Measurements from ENCODE around the gene PPIA.

PPIA gene

GRCh38 chr7:44796504-44797328 is at the start of gene PPIA:
Gene PPIA (plus strand): TSS chr7:44796681. CDS start chr7:44796725, 44 bp downstream.
- peak; percentile 95 to 99 (median 98) for DNase-seq (ENCODE audit: low read depth in 2 of 3, low spot score in 2 of 3)

- DNase-seq (ENCODE audit: low read depth in 2 of 3, low spot score in 2 of 3) = peak; percentile 88 to 92 (median 92)
Observed at GRCh38 chr7:44748045-44748947, 48.2 kb upstream of the PPIA start, which contains the start of gene ZMIZ2. Gene ZMIZ2 (plus strand): TSS chr7:44748847. CDS start chr7:44756250, 7,403 bp downstream.

DNA sequence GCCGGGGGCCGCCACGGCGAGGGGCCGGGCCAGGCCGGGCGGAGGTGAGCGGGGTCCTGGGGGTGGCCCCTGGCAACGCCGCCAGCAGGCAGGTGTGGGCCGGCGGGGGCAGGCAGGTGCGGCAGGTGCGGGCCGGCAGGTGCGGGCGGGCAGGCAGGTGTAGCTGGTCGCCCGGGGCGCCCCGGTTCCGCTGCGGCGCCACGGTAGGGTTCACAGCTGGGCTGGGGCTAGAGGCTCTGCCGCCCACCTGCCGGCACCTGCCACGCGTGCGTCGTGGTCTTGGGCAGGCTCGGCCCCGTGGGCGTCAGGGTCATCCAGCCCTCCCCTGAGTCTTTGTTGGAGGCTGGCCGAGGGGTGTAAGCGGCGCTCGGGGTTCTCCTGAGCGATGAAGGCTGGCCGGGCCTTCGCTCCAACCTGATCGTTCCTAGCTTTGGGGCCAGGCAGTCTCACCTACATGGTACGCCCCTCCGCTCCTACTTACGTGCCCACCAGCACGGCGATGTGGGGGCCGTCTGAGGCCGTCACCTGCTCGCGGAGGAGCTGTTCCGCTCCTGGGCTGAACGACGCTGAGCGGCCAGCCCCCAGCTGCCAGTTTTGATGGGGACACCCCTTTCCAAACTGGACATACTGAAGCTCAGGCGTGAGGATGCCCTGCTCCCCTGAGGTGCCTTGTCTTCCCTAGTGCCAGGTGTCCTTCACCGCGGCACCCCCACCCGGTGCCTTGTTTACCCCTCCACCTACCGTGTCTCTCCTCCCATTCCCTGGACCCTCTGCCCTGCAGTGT is 47.3 kb upstream of the PPIA start:
- DNase-seq (ENCODE audit: low read depth in 2 of 3, low spot score in 2 of 3) = peak in 1 of 3 experiments; percentile 26

DNA sequence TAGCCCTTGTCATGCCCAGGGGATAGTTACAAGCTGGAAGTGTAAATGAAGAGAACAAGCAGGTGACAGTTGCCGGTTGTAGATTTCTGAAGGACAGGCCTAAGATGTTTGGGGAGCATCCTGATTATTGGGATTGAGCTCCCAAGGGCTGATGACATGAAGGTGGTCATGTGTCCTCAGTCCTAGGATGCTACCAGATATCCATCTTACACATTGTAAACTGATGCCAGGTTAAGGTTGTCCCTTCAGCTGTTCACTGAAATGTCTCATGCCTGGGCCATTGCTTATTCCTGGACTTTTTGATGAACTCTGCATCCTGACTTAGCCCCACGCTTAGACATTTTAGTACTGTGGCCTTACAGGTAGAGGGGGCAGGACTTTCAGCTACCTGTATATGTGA is 46.5 kb upstream of the PPIA start:
- DNase-seq (ENCODE audit: low read depth in 2 of 3, low spot score in 2 of 3) = no peak

GRCh38 chr7:44750424-44750823 is 46.1 kb upstream of the PPIA start:
- DNase-seq (ENCODE audit: low read depth in 2 of 3, low spot score in 2 of 3) = no peak

DNA sequence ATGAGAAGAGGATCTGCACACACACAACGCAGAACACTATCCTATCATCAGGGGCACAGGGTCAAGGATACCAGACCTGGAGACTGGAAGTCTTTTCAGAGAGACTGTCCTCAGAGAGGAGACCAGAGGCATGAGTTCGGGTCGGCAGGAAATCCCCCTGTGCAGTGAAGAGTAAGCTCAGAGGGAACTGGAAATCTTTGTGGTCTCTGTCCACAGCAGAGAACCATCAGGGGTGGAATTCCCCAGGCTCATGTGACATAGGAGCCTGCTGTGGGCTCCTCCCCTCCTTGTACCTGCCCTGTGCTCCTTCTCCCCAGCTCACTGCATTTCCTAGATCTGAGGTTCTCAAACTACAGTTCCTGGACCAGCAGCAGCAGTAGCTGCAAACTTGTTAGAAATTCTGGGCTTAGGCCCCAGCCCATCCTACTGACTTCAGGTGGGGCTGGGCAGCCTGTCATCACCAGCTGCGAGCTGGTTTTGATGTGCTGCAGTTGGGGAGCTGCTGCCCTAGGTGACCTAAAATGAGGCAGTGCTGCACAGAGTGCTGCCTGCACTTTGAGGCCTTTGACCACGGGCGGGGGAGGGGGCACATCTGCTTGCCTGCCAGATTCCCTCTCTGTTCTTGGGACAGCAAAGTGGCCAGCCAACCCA is 45.4 kb upstream of the PPIA start:
- DNase-seq (ENCODE audit: low read depth in 2 of 3, low spot score in 2 of 3) = peak in 2 of 3 experiments; percentile 22 to 52

GRCh38 chr7:44752822-44753221 is 43.7 kb upstream of the PPIA start:
- no peak for DNase-seq (ENCODE audit: low read depth in 2 of 3, low spot score in 2 of 3)

DNA sequence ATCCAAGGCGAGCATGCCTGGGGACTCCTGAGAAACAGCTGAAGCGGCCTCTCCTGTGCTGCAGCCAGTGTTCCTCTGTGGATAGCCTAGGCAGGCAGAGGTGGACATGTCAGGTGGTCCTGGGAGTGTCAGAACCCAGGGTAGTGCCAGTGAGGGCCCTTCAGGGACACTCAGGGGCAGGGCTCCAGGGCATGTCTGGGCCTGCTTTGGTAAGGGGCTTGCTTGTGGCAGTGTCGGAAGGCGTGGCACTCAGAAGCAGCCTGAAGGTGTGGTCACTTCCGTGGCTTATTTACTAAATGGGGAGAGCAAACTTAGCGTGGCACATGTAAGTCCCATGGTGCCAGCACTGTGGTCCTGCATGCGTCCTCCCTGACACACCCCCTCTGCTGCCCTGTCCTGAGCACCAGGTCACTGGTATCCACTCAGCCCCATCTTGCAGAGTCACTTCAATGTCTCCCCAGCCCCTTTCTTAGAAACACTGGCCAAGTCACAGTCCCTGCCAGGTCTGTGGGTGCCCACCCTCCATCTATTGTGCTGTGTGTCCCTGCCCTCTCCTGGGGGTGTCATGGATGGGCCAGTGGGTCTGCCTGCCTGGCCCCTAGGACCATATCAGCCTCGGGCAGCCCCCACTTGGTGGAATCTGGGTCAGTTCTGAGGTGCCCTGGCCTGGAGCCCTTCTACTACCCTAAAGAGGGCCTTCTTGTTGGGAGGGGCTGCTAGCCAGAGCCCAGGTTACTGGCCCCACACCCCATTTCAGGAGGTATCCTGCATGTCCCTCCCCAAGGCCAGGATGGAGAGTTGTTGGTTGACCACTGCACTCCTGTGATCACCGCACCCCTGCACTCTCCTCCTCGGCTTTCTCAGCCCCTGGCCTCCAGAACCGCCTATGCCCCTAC is 41.4 kb upstream of the PPIA start:
- no peak for DNase-seq (ENCODE audit: low read depth in 2 of 3, low spot score in 2 of 3)

DNA sequence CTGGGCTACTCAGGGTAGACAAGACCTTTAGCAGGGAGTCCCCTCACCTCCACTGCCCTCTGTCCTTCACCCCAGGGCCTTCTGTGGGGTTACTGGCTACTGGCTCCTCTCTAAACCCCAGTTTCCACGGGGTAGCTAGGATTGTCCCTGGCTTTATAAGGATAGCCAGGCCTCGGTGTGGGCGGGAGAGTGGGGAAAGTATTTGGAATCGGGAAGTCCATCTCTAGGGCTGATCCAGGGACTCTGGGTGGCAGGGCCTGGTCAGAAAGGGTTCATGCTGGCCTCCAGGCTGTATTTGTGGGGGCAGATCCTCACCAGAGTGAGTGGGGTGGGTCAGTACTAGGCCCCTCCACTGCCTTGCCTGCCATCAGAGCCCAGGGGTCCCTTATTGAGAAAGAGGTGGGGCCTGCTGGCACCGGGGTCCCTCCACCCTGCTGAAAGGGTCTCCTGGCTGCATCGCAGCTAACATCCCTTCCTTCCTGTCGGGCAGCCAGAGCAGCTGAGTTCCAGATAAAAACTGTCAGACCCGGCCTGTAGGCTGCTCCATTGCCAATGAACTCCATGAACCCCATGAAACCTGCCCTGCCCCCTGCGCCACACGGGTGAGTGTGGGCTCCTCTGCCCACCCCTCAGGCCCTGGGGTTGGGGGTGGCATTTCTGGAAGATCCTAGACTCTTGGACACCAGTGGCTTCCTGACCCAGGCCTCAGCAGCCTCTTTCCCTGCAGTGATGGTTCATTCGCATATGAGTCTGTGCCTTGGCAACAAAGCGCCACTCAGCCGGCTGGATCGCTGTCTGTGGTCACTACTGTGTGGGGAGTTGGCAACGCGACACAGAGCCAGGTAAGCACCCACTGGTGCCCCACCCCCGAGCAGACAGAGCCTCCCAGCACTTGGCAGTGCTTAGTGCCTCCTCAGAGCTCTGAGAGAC is 40.5 kb upstream of the PPIA start:
- DNase-seq (ENCODE audit: low read depth in 2 of 3, low spot score in 2 of 3) = no peak

GRCh38 chr7:44756904-44757303 is 39.6 kb upstream of the PPIA start:
- no peak for DNase-seq (ENCODE audit: low read depth in 2 of 3, low spot score in 2 of 3)

GRCh38 chr7:44757311-44757710 is 39.2 kb upstream of the PPIA start:
- DNase-seq (ENCODE audit: low read depth in 2 of 3, low spot score in 2 of 3) = no peak

DNA sequence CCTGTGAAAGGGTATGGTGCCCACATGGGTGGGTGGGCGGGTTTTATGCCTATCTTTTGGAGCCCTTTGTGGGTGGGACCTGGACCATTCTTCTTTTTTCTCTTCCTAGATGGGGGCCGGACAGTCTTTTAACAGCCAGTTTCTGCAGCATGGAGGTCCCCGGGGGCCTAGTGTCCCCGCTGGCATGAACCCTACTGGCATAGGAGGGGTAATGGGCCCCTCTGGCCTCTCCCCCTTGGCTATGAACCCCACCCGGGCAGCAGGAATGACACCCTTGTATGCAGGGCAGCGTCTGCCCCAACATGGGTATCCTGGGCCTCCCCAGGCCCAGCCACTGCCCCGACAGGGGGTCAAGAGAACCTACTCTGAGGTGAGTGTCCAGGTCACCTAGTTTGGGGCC is 38.7 kb upstream of the PPIA start:
- DNase-seq (ENCODE audit: low read depth in 2 of 3, low spot score in 2 of 3) = no peak

DNA sequence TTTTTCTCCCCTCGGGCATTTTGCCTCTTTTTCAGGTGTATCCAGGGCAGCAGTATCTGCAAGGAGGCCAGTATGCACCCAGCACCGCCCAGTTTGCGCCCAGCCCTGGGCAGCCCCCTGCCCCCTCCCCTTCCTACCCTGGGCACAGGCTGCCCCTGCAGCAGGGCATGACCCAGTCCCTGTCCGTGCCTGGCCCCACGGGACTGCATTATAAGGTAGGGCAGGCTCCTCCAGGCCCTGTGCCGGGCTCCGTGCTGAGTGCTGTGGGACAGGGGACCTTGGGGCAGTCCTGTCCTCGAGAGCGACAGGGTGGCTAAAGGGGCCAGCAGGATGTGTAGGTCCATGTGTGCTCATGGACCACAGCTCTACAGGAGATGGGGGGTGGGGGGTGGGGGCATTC is 37.2 kb upstream of the PPIA start:
- DNase-seq (ENCODE audit: low read depth in 2 of 3, low spot score in 2 of 3) = no peak

GRCh38 chr7:44760034-44760580 is 36.4 kb upstream of the PPIA start:
- no peak for DNase-seq (ENCODE audit: low read depth in 2 of 3, low spot score in 2 of 3)

DNA sequence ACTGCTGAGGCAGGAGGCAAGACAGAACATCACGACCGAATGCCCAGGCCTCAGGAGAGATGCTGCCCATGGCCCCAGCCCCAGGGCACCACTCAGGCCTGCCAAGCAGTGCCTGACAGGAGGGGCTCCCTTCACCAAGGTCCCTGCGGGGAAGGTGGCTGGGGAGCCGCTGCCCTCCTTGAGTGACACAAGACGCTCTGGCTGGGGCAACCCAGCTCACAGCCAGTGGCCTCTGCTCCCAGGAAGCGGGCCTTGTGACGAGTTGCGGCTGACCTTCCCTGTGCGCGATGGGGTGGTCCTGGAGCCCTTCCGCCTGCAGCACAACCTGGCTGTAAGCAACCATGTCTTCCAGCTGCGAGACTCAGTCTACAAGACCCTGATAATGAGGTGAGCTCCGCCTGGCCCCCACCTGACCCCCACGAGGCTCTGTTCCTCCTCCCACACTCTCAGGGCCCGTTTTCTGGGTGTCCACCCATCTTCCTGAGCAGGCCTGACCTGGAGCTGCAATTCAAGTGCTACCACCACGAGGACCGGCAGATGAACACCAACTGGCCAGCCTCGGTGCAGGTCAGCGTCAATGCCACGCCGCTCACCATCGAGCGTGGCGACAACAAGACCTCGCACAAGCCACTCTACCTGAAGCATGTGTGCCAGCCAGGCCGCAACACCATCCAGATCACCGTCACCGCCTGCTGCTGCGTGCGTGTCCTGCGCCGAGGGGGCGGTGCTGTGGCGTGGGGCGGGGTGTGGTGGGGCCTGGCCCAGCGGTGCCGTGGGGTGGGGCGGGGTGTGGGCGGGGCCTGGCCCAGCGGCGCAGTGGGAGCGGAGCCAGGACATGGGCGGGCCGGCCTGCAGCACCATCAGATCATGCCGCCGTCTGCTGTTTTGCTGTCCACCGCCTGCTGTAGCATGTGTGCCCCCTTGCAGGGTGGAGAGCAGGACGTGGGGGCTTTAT is 35.0 kb upstream of the PPIA start:
- no peak for DNase-seq (ENCODE audit: low read depth in 2 of 3, low spot score in 2 of 3)

GRCh38 chr7:44762300-44762699 is 34.2 kb upstream of the PPIA start:
- no peak for DNase-seq (ENCODE audit: low read depth in 2 of 3, low spot score in 2 of 3)
